OCI-LY7 (cell line): Measurements from ENCODE around the gene METTL1. TPM values are rescaled to one million over a fixed set of nuclear protein-coding genes. Genes with fewer than 3 reads are reported as not detected.

Source experiments
- BruUV-seq: library from RNA; stranded (reverse); fragments of 400-500 nt; replicated peaks from 2 replicates; lab custom pipeline; 2021; lab: Mats Ljungman, UMichigan
- CTCF ChIA-PET: fragments of 300-600 bp; sonication (Branson Sonifier 250); formaldehyde crosslinking; loops from one replicate; lab custom pipeline; 2022; ENCODE audit warnings: antibody characterized with exemption; ENCODE audit not compliant: unreplicated experiment; lab: Charles Lee
- POLR2A ChIA-PET: fragments of 300-600 bp; sonication (Branson Sonifier 250); formaldehyde crosslinking; loops from one replicate; lab custom pipeline; 2022; ENCODE audit warnings: antibody characterized with exemption; lab: Charles Lee
- DNase-seq: peaks from one replicate; pipeline ENCODE4 v3.0.0-alpha.2; 2015; ENCODE audit warnings: low spot score
- H2AFZ ChIP-seq: fragments of 200-600 bp; sonication (generic), shearing (Covaris generic); 2 replicates; pipeline ENCODE4 v1.6.1; 2014; ENCODE audit warnings: mild to moderate bottlenecking, antibody characterized with exemption, low read length, moderate library complexity
- H3K27ac ChIP-seq: fragments of 200-600 bp; sonication (generic); 2 replicates; pipeline ENCODE4 v1.5.1; 2014; ENCODE audit warnings: mixed run types, low read depth, mild to moderate bottlenecking, moderate library complexity, low read length, inconsistent platforms; ENCODE audit not compliant: poor library complexity, severe bottlenecking
- H3K36me3 ChIP-seq: fragments of 200-600 bp; sonication (generic); 2 replicates; pipeline ENCODE4 v1.6.1; 2014; ENCODE audit warnings: mild to moderate bottlenecking, antibody characterized with exemption, low read length, moderate library complexity, mixed read lengths; ENCODE audit not compliant: insufficient read depth
- H3K4me1 ChIP-seq: fragments of 200-600 bp; sonication (generic); 2 replicates; pipeline ENCODE4 v1.5.1; 2014; ENCODE audit warnings: mild to moderate bottlenecking, low read length; ENCODE audit not compliant: insufficient read depth, poor library complexity, severe bottlenecking
- H3K4me2 ChIP-seq: fragments of 200-600 bp; sonication (generic); 2 replicates; pipeline ENCODE4 v1.6.1; 2014; ENCODE audit warnings: mild to moderate bottlenecking, low read length
- H3K4me3 ChIP-seq: fragments of 200-600 bp; sonication (generic); 2 replicates; pipeline ENCODE4 v1.5.1; 2014; ENCODE audit warnings: mild to moderate bottlenecking, low read depth, low read length; ENCODE audit not compliant: poor library complexity, severe bottlenecking
- H3K79me2 ChIP-seq: fragments of 200-600 bp; sonication (generic); 2 replicates; pipeline ENCODE4 v1.6.1; 2016; ENCODE audit warnings: low read depth, mild to moderate bottlenecking, low read length, moderate library complexity, mixed read lengths; ENCODE audit not compliant: insufficient read depth
- H3K9me2 ChIP-seq: fragments of 200-600 bp; sonication (generic); 2 replicates; pipeline ENCODE4 v1.6.1; 2016; ENCODE audit warnings: mild to moderate bottlenecking, low read length, mixed read lengths; ENCODE audit not compliant: insufficient read depth
- H3K9me3 ChIP-seq: fragments of 200-600 bp; sonication (generic); 2 replicates; pipeline ENCODE4 v1.6.1; 2014; ENCODE audit warnings: mild to moderate bottlenecking, mixed run types, low read length, mixed read lengths
- H4K20me1 ChIP-seq: fragments of 200-600 bp; sonication (generic); 2 replicates; pipeline ENCODE4 v1.6.1; 2014; ENCODE audit warnings: mild to moderate bottlenecking, antibody characterized with exemption, low read length, moderate library complexity, mixed read lengths; ENCODE audit not compliant: insufficient read depth
- CTCF ChIP-seq: fragments of 200-600 bp; sonication (generic); conservative IDR thresholded peaks from 2 replicates; pipeline ENCODE4 v1.5.1; 2014; ENCODE audit warnings: mild to moderate bottlenecking, antibody characterized with exemption, low read length, moderate library complexity, mixed read lengths
- EZH2phosphoT487 ChIP-seq: fragments of 200-600 bp; sonication (generic); IDR thresholded peaks from 2 replicates; pipeline ENCODE4 v1.6.1; 2018; ENCODE audit warnings: low read depth, borderline replicate concordance, mild to moderate bottlenecking, mixed run types, antibody characterized with exemption, low read length, moderate library complexity, mixed read lengths
- intact Hi-C: fragments of 100-400 bp; cut with micrococcal nuclease; formaldehyde crosslinking; loops from one replicate; pipeline ENCODE4 v1.10.0; 2022; ENCODE audit not compliant: unreplicated experiment
- total RNA-seq, 2 experiments: library from RNA; depleted of rRNA in 1 of 2; stranded (reverse); fragments of >200 nt in 1 of 2; shearing (Covaris generic) in 1 of 2; gene quantifications; 2 replicates each; pipeline ENCODE4 v1.2.3, GENCODE V29; 2014 to 2022

METTL1 gene
- total RNA-seq, 2 experiments from 2014 or later = 22.2 to 23.6 TPM

DNA sequence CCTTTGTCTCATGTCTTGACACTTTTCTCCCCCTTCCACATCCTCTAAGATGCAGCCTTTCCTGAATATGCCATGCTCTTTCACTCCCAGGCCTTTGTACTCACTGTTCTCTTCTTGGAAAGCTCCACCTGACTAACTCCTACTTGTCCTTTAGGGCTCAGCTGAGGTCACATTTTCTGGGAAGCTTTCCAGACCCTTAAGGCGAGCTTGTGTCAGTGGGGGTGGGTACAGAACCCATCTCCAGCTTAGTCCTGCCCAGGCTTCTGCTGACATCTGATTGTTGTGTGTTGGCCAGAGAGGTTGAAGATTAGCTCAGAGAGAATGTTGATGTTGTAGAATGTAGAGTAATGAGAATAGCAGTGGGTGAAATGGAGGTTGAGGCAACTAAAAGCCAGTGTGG, 7.8 kb upstream of the METTL1 start:
- H3K9me2 ChIP-seq = no peaks in the 10 kb centered on the region
- peaks cover 26% of the 10 kb centered on the region for H3K4me1 ChIP-seq
- no peak overlapping the region for H3K4me3 ChIP-seq
- peaks cover 8% of the 10 kb centered on the region; the same call in 1 of the 2 replicates for H3K36me3 ChIP-seq
- no peak overlapping the region for H2AFZ ChIP-seq
- BruUV-seq = no TSS peak
- DNase-seq = no peak
- no peaks in the 10 kb centered on the region for H4K20me1 ChIP-seq
- POLR2A ChIA-PET = interaction anchor here (0.6 to 1.2 kb wide), 4 partner anchors 14 to 152 kb away, joined by 3 to 4 read pairs (median 4); no protein-coding TSS in a partner anchor
- H3K27ac ChIP-seq = no peak overlapping the region
- no peaks in the 10 kb centered on the region for H3K9me3 ChIP-seq
- peaks cover 21% of the 10 kb centered on the region for H3K79me2 ChIP-seq
- intact Hi-C loops = loop anchor here (5.0 kb wide), 1 partner anchor 128 kb away; no protein-coding TSS in a partner anchor
- CTCF ChIA-PET = interaction anchor here (1.0 kb wide), 1 partner anchor 23 kb away, joined by 5 read pairs; no protein-coding TSS in a partner anchor
- no peak overlapping the region for H3K4me2 ChIP-seq
- no peak for TF ChIP-seq CTCF
- TF ChIP-seq EZH2phosphoT487 = no peak

DNA sequence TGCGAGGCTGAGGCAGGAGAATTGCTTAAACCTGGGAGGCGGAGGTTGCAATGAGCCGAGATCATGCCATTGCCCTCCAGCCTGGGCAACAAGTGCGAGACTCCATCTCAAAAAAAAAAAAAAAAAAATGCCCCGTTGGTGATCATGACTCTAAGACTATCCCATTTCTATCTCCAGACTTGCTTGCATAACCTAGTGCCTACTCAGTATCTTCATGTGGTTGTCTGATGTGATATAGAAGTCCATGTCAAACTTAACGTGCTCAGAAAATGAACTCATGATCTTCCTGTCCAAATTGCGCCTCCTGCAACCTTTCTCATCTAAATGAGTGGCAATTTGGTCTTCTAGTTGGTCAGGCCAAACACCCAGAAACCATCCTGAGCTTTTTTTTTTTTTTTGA, 6.0 kb upstream of the METTL1 start:
- ChIA-PET POLR2A (no interaction called here), CTCF (no interaction called here)
- no peak overlapping the region for H3K4me2 ChIP-seq
- H3K4me1 ChIP-seq = peaks cover 24% of the 10 kb centered on the region
- H3K9me3 ChIP-seq = no peaks in the 10 kb centered on the region
- DNase-seq = no peak
- intact Hi-C loops = no loop called here
- no peaks in the 10 kb centered on the region for H4K20me1 ChIP-seq
- no peaks in the 10 kb centered on the region for H3K36me3 ChIP-seq
- TF ChIP-seq EZH2phosphoT487 (no peak), CTCF (no peak)
- BruUV-seq = no TSS peak
- no peak overlapping the region for H2AFZ ChIP-seq
- H3K79me2 ChIP-seq = peaks cover 3% of the 10 kb centered on the region
- H3K4me3 ChIP-seq = no peak overlapping the region
- no peaks in the 10 kb centered on the region for H3K9me2 ChIP-seq
- H3K27ac ChIP-seq = no peak overlapping the region

- no peak for TF ChIP-seq EZH2phosphoT487
- no peak for TF ChIP-seq CTCF
- Histone ChIP-seq H3K9me3 (no peaks in the 10 kb centered on the region), H3K36me3 (no peaks in the 10 kb centered on the region), H2AFZ (no peak overlapping the region), H3K4me2 (no peak overlapping the region), H3K79me2 (no peaks in the 10 kb centered on the region), H3K9me2 (no peaks in the 10 kb centered on the region), H3K4me1 (peaks cover 28% of the 10 kb centered on the region), H3K27ac (no peak overlapping the region), H4K20me1 (no peaks in the 10 kb centered on the region), H3K4me3 (no peak overlapping the region)
- ChIA-PET POLR2A (no interaction called here), CTCF (no interaction called here)
- no TSS peak for BruUV-seq
- intact Hi-C loops = no loop called here
- no peak for DNase-seq
Measured at GRCh38 chr12:57777367-57777766, 5.5 kb upstream of the METTL1 start.
